Activated T-helper 9 cell treated with anti-CD3 and anti-CD28 coated beads, Interleukin-2, amount 50 U/mL, for 16 hours (primary cell): ENCODE results near the gene ELMOD1.

ENCODE experiments used
- DNase-seq: peaks from one replicate; pipeline ENCODE4 v3.0.0-alpha.2; 2020; ENCODE audit warnings: low read depth

Gene ELMOD1

GRCh38 chr11:107688322-107688918 lies 97.5 kb downstream of the ELMOD1 start:
- DNase-seq, result no peak

GRCh38 chr11:107689317-107690202 lies 98.6 kb downstream of the ELMOD1 start:
- peak; percentile 6 for DNase-seq

DNA sequence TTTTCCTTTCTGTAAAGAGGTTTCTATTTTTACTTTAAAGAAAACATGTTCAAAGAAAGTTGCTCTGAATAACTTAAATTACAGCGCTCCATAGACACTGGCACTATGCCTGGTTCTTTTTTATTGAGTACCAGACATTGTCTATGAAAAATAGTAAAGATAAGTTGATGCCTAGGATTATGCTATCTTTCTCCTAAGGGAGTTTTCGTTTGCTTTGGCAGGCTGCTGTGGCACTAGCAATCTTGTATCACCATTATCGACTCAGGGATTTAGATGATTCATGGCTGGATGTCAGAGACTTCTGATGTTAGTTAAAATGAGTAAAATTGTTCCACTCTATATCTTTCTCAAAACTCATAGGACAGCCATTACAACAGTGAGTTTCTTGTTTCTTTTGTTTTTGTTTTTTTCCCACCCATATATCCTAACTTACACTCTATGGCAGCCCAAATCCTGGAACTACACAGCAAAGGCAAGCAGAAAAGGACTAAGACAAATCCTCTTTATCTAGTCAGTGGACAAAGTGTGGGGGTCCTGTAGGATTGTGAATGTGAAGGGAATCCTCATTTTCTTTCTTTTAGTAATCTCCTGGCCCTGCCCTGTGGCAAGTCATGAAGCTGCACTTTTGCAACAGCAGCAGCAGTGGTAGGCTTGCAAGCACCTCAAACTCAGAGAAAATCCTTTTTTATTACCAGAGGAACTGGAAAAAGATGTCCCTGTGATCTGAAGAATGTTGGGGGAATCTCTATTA lies 100.2 kb downstream of the ELMOD1 start:
- no peak for DNase-seq

DNA sequence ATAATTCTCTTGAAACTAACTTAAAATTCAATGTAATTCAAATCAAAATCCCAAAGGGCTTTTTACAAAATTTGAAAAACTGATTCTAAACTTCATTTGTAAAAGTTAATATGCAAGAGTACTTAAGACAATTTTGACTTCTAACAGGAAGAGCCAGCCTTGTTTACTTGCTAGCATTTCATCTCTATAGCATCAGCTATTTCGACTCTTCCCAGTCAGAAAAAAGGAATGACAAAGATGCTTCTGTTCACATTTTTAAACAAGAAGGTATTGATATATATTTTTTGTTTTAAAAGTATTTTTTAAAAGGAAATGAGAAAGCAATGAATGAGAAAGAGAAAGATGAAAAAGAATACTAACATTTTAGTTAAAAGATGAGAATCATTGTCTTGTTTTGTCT lies 104.5 kb downstream of the ELMOD1 start:
- no peak for DNase-seq

DNA sequence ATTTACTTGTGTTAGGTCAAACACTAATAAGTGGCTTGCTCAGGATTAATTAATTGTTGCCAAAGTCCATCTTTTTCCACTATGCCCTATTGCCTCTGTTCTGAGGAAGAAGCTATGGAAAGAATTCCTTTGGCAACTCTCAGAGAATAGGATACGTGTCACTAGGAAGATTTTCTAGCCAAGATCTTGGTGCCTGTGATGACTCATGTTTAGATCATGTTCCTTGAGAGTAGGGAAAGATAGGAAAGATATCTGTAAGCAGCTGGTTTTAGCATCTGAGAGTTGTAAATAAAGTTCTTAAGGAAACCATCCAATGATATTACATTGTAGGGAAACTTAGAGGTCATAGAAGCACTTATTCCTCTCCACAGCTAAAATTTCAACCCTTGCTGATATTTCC lies 105.2 kb downstream of the ELMOD1 start:
- no peak for DNase-seq

- DNase-seq, result no peak
These were observed 106.3 kb downstream of the ELMOD1 start for GRCh38 chr11:107697291-107697690.

- DNase-seq, result no peak
These were observed 108.7 kb downstream of the ELMOD1 start for GRCh38 chr11:107699371-107700285.

- DNase-seq, result no peak
These were observed 111.2 kb downstream of the ELMOD1 start for GRCh38 chr11:107702109-107702660.

DNA sequence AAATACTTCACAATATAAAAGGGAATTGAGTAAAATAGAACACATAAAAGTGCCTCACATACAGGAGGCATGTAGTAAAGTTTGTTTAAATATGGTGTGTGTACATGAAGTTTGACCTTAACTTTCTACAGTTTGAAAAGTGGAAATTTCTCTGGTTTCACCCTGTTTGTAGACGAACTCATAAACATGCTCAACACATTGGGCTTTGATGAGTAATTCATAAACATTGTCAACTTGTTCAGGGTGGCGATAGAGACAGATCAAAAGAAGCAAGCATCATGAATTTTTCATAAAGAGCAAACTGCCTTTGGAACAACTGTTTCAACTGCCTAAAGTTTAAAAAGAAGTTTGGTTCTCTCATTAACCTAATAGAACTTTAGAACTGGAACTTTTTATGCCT lies 111.8 kb downstream of the ELMOD1 start:
- no peak for DNase-seq

GRCh38 chr11:107704451-107704850 lies 113.5 kb downstream of the ELMOD1 start:
- no peak for DNase-seq

DNA sequence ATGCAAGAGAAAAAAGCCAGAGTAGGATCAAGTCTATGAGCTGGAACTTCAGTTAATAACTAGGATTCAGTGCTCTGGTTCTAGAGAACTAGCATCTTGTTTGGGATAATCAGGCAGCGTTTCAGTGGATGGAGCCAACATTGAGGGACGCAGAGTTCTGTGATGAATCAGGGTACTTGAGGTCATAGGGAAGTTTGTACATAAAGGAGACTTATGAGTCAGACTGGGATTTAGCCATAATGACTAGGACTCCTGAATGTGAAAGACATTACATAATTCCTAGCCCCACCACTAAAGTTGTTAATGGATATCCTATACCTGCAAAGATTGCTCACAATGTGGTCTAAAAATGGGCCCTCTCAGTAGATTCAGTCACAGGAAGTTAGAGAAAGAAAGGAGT lies 114.1 kb downstream of the ELMOD1 start:
- no peak for DNase-seq

DNA sequence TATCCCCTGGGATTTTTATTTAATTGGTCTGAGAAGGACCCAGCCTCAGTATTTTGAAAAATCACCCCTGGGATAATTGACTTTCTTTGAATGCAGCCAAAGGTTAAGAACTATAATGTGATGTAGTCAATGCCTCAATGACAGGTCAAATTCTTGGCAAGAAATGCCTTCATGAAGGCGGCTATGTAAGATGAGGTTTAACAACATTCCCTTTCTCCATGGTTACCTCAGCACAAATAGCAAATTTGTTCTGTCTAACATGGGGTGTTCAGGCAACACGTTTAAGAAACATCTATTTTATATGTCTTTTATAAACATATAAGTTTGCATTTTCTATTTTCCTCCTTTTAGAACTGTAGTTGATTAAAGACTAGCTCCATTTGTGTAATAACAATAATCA lies 115.6 kb downstream of the ELMOD1 start:
- no peak for DNase-seq

- DNase-seq, result no peak
These were observed 116.3 kb downstream of the ELMOD1 start for GRCh38 chr11:107707215-107707671.

- DNase-seq, result no peak
These were observed 116.9 kb downstream of the ELMOD1 start for GRCh38 chr11:107707807-107708206.

GRCh38 chr11:107708792-107709191 lies 117.8 kb downstream of the ELMOD1 start:
- DNase-seq, result no peak

GRCh38 chr11:107710301-107710700 lies 119.4 kb downstream of the ELMOD1 start:
- DNase-seq, result no peak

DNA sequence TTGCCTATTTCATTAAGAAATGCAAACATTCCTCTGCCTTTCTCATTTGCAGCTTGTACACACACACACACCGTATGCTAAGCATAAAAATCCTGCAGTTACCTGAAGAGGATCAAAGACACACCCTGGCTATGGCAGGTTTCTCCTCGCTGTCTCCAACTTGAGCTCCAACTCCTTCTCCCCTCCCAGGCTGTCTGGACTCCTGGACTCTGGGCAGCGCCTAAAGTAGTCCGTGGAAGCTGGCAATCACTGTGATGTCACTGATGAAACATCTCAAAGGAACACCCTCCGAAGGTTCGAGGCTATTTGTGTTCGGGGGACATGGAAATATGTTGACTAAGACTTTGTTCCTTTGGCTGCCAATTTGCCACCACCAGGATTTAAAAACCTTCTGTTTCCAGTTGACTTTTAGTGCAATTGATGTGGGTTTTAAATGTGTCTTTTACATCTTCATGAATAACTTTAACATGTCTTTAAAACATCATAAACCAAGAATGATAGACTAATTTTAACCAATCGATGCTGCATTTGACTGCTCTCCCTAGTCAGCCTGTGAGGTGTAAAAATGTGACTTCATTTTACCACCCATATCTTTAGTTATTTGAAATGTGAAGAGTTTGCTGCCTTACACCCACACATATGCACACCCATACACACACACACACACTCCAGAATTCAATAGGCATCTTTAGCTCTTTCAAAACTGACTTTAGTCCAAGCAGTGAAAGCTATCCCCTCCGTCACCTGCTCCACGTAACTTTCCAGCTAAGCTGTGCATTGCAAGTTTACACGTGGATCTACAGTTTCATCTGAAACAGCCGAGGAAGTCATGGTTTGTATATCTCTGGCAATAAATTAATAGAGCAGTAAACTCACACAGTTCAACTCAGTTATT lies 121.2 kb downstream of the ELMOD1 start, which contains the start of gene SLN:
Gene SLN (minus strand): TSS at position 196 of the 895 bp plus-strand sequence.
- no peak for DNase-seq

GRCh38 chr11:107713009-107713408 lies 122.1 kb downstream of the ELMOD1 start:
- no peak for DNase-seq
